HG03025 (cell line): ENCODE results near the gene ARHGEF26.

Experiments used
- ATAC-seq: cut with Tn5 transposase; IDR thresholded peaks from one replicate; pipeline ENCODE4 v1.9.1; 2021; ENCODE audit warnings: mild to moderate bottlenecking, moderate library complexity; ENCODE audit not compliant: unreplicated experiment, low FRiP score

ARHGEF26 gene

DNA sequence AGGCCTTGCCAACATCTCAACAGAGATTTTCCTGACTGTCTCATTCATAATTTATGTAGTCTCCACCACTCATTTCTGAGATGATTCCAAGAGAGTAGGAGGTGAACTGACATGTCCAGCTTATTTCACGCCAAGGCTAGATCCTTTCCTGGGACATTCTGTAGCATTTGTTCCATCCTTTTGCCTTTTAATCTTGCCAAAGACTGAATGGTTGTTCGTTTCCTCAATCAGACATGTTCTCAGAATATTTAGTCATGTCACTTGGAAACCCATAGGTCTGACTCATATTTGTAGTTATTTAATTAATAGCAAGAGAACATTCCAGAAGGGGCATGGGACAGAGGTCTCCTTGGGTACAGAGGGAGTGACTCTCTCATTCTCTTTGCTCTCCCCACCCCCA, 122.2 kb downstream of the ARHGEF26 start:
- ATAC-seq: no peak

DNA sequence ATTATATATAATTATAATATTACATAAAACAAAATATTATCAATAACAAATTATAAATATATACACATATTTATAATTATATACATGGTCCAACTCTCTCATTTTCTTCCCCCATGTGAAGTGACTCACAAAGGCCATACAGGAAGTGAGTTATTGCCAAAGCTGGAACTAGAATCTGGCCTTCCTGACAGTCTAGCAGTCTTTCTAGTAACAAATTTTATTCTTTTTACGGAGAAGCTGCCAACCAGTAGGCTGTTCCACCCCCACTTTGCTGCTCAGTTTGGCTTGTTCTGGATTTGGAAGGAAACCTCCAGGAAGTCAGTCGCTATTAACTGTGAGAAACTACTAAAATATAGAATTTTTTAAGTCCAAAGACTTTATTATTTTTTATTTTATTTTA, 123.5 kb downstream of the ARHGEF26 start:
- ATAC-seq: no peak

DNA sequence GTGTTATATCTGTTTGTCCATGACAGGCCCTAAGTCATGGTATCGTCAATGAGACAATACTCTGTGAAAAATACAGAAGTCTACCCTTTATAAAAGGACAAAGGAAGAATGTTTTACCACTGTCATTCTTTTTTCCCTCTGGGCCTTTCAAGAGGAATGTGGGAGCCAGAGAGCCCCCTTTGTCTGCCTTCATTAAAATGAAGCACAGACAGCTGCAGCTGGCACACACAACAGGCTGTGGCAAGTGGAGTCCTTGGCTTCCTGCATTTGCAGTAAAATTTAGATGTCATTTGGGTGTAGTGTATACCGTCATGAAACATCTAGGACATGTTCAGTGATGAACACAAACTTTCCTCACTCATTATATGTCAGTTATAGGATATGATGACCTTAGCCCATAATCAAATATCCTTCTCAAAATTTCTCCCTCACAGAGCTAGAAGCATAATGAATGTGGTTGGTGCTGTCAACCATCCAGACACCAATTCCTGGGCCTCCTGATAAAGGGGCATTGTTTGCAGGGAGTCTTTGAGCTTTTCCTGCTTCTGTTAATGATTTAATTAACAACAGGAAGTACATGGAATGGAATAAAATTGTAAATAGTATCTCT, 126.7 kb downstream of the ARHGEF26 start:
- ATAC-seq: no peak

DNA sequence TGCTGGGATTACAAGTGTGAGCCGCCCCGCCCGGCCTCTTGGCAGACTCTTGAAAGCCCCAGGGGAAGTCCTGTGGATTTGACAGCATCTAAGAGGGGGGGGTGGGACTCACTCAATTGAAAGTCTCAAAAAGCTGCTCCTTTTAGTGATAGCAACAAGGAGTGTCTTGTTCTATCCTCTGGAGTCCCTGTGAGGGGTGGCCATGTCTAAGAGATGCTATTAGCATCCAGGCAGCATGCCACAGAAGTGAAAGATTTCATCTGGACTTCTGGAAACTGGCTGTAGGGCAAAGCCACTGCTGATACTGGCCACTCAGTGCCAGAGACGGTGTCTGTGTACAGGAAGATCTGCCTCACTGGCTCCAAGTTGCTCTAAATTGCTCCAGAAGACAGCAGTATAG, 129.1 kb downstream of the ARHGEF26 start:
- no peak for ATAC-seq

DNA sequence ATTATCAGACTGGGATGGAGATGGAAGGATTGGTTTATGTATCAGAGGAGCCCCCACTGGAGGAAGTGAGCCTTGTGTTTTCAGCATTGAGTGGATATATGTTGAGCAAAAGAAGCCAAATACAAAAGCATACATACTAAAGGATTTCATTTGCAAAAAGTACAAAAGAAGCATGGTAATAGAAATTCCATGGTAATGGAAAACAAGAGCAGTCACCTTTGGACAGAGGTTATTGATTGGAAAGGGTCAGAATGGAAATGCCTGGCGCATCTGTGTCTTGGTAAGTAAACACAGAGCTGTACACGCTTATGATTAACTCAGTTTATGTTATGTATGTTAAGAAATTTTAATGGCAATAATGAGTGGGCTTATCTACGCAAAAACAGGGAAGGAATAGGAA, 130.4 kb downstream of the ARHGEF26 start:
- no peak for ATAC-seq

DNA sequence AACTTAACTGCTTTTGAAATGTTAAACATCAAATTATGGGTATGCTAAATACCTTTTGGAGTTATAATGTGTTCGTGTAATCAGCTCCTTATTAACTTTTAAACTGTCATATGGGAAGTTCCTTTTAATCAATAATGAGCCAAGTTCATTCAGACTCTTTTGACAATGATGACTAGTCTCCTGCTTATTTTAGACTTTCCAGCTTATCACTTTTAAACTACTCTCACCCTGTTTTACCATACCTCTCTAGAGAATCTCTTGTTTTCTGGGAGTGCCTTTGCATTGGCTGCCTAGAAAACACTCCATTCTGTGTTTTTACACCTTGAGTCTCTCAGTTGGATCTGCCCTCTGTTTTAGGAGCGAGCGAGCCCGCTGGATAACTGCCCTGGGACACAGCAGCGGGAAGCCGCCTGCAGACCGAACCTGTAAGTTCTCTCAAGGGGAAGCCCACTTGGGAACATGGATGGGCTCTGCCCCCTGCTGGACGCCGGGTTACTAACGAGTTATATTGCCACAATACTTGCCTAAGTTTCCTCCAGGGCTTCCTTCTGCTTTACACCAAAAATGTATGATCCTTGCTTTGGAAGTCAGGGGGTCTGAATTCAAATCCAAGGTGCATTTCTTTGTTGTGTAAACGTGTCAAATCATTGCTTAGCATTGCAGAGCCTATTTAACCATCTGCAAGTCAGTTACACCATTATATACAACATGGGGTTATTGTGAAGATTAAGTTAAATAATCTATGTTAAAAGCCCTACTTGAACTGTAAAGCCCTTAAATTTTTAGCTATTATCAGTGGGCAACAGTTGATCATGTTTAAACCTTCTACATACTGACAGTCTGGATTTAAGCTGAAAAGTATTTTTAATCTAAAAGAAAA, 131.8 kb downstream of the ARHGEF26 start:
- peak; percentile 95 for ATAC-seq

DNA sequence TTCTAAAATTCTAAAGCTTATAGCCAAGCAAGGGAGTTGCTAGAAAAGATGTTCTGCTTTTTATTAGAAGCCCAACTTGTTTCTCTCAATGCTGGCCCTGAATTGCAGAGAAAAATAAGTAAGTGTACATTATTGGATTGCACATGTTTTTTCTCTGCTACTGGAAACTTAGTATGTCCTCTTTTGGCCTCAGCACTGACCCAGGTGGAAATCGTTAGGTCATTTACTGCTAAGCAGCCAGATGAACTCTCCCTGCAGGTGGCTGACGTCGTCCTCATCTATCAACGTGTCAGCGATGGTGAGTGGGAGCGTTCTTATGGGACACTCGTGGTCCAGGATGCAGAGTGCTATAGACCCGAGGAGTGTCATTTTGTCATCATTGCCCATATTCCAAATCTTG, 133.3 kb downstream of the ARHGEF26 start:
- no peak for ATAC-seq

DNA sequence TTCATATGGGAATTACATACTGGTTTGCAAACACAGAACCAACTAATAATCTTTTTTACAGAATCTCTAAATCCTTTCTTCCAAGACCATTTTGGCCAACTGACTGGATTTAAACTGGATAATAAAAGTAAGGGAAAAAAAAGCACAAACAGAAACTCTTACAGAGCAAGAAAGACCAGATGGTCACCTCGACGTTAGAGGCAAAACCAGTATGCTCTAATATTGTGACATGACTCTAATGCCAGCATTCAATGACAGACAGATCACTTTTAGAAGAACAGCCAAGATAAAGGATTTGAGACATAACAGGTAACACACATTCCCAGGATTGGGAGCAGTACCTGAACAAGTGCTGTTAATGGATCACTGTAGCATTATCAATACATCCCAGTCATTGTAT, 152.2 kb downstream of the ARHGEF26 start:
- no peak for ATAC-seq

DNA sequence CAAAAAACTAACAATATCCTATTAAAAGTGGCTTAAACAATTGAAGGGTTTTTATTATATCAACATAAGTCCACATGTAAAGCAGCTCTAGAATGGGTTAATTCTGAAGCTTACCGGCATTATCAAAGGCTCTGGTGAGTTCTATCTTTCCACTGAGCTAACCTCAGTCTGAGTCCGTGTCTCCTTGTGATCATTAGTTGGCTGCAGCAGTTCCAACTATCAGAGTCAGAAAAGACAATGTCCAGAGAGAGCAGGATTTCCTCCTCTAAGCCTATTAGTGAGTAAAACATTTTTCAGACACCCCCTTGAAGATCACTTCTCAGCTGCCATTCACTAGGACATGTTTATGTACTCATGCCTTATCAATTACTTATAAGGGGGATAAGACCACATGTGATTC, 153.2 kb downstream of the ARHGEF26 start:
- no peak for ATAC-seq

DNA sequence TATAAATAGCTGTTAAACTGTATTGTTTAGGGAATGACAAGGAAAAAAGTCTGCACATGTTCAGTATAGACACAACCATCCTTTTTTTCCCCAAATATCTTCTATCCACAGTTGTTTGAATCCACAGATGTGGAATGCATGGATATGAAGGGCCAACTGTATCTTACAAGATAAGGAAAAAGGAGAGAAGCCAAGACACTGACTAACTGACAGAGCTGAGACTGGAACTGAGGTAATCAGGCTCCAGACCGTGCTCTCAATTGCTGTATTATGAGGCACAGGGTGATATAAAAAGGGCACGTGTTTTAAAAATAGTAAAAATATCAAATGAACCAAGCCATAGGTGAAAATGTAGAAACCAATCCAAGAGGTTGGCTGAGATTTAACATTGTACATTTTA, 154.1 kb downstream of the ARHGEF26 start:
- no peak for ATAC-seq

DNA sequence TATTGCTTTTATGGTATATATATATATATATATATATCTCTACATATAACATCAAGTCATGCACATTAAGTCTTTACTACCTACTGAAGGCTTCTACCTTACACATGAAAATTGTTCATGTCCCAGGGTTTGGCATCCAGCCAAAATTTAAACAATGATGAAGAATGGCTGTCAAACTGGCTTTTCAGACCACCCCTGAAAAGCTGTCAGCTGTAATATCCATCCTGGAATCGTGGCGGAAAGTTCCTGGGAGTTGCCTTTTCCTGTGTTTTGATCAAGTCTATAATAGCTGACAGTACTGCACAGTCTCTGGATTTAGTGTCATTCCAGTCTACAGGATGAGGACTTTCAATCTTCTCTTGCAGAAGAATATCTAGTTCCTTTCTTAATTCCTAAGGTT, 154.8 kb downstream of the ARHGEF26 start:
- no peak for ATAC-seq

DNA sequence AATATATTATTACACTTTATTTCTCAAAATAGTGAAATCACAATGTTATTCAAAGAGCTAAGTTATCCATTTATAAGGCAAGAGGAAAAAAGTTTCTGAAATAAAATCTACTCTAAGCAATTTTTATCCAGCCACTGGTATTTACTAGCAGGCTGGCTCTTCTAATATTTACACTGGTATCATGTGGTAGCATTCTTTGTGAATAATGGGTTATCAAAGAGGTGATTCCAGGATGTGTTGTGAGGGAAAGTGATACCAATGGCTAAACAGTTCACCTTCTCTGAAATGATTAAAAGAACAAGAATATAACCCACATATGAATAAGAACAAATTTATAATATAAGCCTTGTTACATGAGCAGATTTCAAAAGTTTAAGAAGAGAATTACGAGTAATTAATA, 159.0 kb downstream of the ARHGEF26 start:
- ATAC-seq: no peak

DNA sequence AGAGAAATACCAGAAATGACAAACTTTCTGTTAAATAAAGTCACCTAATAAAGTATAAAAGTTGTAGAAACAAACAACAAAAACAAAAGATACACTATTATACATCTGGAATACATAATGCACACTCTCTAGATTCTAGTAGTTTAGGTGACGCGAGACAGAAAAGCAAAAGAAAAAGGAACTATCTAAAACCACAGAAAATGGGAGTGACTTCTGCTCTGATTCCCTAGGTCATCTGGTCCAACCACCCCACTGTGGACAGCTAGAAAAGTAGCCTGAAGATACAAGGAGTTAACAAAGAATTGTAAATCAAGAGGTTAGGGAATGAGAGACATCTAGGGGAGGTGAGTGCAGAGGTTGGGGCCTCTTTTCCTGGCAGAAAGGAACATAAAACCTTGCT, 164.0 kb downstream of the ARHGEF26 start:
- no peak for ATAC-seq

DNA sequence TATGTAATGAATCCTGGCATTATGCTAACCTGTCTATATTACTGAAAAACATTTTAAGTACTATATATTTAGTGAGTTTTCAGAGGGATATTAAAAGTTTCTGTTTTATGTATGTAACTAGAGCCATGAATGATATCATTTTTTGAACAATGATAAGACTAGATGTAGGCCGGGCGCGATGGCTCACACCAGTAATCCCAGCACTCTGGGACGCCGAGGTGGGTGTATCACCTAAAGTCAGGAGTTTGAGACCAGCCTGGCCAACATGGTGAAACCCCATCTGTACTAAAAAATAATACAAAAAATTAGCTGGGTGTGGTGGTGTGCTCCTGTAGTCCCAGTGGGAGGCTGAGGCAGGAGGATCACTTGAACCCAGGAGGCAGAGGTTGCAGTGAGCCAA, 169.0 kb downstream of the ARHGEF26 start:
- ATAC-seq: no peak

DNA sequence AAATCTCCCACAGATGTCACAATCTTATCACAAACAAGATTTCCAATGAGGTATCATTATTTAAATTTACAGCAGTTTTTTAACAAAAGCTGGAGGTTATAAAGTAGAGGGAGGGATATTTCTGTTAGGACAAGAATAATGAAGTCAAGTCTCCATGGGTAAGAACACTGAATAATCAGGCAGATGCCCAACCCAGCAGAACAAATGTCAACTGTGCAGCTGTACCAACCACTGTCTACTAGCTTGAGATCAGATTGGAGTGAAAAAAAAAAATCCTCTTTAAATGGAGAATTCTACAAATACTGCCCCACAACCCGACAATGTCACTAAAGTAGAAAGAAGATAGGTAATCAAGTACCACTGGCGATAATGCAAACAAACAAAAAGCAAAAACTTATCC, 172.8 kb downstream of the ARHGEF26 start:
- ATAC-seq: no peak

DNA sequence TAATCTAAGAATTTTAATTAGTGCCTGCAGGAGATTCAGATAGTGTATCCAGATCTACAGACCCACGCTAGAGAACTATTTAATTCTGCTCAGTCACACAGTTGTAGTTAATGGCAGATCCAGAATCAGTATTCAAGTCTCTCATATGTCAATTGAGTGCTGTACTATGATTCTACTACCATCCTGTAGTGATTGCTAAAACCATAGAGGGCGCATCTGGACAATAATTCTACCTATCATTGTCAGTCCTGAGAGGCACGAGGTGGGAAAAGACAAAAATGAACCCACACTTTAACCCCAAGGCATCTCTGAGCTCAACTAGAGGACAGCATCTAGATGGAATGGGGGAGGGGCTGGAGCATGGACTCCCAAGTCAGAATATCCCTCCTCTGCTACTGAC, 180.4 kb downstream of the ARHGEF26 start:
- no peak for ATAC-seq

DNA sequence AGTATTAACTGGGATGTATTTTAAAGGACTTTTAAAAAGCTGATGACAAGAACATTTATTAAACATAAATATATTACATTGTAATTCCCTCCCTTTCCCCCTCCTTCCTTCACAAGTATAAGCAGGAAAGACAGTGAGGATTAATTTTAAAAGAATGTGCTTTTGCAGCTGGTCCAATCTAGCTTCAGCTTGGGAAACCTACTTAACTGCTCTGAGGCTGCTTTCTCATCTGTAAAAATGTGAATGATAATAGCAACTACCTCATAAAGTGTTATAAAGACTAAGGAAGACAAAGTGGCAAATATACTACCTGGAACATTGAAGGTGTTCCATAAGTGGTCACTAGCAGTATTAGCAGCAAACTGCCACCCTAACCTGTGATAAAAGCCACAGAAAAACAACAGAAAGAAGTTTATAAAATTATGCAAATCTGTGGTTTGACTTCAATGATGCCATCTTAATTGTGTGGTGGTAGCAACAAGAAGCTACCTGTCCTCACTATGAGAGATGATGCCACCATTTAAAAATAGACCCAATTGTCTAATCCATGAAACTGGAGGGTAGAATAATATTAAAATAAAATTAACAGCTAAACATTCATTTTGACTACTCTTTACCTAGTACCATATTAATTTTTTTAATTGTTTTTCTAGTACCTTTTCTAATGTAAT, 183.1 kb downstream of the ARHGEF26 start:
- ATAC-seq: no peak

DNA sequence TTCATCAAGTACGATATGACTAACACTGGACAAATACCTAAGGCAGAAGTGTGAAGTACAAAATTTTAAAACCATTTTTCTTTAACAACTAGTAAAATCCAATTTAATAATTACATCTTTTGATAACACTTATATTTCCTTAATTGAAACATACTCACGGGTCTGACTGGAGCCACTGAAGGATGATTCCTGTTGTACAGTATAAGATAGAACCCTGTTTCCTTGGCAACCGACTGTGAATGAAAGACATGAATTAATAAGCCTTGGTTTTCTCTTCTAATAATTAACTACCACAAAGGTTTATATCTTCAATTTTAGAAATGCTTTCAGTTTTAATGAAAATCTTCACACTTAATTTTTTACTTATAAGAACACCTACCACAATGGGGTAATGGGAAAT, 183.7 kb downstream of the ARHGEF26 start:
- no peak for ATAC-seq

DNA sequence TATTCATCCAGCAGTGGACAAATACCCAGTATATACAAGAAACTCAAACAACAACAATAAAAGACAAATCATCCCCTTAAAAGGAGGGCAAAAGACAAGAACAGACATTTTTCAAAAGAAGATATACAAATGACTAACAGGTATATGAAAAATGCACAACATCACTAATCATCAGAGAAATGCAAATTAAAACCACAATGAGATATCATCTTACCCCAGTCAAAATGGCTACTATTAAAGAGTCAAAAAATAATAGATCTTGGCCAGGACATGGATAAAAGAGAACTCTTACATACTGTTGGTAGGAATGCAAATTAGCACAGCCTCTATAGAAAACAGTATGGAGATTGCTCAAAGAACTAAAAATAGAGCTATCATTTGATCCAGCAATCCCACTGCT, 186.2 kb downstream of the ARHGEF26 start:
- ATAC-seq: no peak
